Fibroblast of gingiva (primary cell): ENCODE results near the gene PPFIA3.

Experiments
- DNase-seq: peaks from one replicate; pipeline ENCODE4 v3.0.0-alpha.2; 2011; ENCODE audit warnings: low read depth

Gene PPFIA3

DNA sequence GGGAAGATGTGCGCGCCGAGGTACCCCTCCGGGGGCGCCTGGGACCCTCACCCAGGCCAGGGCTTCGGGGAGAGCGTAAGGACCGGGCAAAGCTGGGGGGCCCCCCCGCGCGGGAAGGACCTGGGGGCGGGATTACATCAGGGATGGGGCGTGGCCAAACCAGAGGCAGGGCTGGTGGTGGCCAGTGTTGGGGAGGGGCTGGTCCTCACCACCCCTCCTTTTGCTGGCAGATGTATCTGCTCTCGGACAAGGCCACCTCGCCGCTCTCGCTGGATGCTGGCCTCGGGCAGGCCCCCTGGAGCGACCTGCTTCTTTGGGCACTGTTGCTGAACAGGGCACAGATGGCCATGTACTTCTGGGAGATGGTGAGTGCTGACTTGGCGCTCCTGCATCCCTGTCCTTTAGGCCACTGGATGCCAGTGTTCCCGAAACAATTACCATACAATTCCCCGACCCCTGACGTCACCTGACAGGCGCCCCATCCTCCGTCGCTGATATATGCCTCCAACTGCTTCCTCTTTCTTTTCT lies 63.6 kb downstream of the PPFIA3 start:
- DNase-seq: no peak

- DNase-seq: no peak
Measured at GRCh38 chr19:49186108-49186507, 66.8 kb downstream of the PPFIA3 start.

- no peak for DNase-seq
Measured at GRCh38 chr19:49188626-49189200, 69.4 kb downstream of the PPFIA3 start.

DNA sequence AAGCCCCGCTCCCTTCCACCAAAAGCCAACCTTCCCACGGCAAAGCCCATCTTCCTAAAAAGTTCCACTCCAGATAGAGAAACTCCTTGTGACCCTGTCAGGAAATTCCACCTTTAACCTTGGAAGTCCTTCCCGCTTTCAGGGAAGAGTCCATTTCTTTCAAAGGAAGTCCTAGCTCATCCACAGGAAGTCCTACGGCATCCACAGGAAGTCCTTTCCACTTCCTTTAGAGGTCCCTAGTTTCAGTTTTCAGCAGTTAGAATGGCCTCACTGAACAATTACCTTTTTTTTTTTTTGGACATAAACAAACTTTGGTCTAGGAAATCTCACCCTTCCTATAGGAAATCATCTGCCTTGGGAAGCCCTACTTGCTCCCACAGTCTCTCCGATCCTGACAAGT lies 69.9 kb downstream of the PPFIA3 start:
- no peak for DNase-seq

DNA sequence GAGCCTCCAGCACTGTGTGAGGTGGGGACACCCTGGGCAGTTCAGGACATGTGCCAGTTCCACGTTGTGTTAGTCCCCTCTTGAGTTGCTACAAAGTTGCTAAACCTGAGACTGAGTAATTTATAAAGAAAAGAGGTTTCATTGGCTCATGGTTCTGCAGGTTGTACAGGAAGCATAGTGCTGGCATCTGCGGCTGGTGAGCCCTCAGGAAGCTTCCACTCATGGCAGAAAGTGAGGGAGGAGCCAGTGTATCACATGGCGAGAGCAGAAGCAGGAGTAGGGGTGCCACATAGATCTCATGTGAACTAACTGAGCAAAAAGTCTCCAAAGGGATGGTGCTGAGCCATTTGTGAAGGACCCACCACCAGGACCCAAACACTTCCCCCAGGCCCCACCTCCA lies 71.4 kb downstream of the PPFIA3 start:
- DNase-seq: no peak

GRCh38 chr19:49193822-49194394 lies 74.6 kb downstream of the PPFIA3 start:
- no peak for DNase-seq

- DNase-seq: no peak
Measured at GRCh38 chr19:49194408-49194807, 75.1 kb downstream of the PPFIA3 start.

DNA sequence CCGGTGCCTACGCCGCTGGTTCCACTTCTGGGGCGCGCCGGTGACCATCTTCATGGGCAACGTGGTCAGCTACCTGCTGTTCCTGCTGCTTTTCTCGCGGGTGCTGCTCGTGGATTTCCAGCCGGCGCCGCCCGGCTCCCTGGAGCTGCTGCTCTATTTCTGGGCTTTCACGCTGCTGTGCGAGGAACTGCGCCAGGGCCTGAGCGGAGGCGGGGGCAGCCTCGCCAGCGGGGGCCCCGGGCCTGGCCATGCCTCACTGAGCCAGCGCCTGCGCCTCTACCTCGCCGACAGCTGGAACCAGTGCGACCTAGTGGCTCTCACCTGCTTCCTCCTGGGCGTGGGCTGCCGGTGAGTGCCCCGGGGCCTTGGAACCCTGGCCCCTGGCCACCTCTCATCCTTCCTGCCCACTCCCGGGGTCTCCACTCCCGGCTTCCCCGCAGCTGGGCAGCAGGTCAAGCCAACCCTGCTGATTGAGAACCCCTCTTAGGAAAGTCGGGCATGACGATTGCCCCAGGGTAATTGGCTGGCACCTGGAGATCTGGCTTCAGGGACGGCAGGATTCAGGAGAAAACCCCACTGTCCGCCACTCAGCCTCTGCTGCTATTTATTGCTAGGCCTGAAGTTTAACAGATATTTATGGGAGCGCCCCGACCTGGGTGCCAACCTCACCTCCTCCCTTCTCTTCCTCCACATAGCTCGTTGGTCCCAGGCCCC lies 77.3 kb downstream of the PPFIA3 start:
- DNase-seq: no peak

GRCh38 chr19:49200238-49200862 lies 81.0 kb downstream of the PPFIA3 start:
- DNase-seq: no peak
